ENCODE data around the gene SYNE2. TPM values are rescaled to one million over a fixed set of nuclear protein-coding genes. Genes with fewer than 3 reads are reported as not detected.

SYNE2 gene
- total and polyA plus RNA-seq, 10 of the 15 experiments (the other 5 are each of a cell fraction or from before 2014, with no cell fraction given) = 2.1 to 52.7 (median 38.1) TPM

DNA sequence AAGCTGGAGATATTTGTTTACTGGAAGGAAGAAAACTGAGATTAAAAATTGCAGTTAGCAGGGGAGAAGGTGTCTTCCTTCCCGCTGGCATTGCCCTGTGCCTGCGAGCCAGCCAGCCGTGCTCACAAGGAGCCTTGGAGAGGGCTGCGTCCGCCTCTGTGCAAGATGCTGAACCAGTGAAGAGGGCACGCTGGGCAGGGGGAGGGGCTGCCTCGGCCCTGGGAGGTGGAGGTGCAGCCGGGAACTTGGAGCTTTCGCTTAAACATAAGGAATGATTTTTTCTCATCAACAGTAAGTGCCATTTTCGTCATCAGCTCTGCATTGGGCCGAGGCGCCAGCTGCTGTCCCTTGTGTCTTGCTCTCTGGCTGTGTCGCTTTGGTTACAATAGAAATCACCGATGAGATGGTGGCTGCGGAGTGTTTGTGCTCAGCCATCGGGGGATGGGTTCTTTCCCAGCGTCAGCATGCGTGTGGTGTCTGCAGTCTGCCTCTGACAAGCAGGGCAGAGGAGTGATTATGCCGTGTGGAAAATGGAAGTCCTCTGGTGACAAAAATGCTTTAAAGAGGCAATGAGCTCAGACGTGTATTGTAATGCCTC is 344.1 kb downstream of the SYNE2 start (continued):
- TF ChIP-seq ZBTB40 (IDR thresholded peaks at IDR 0.05; ENCODE audit: borderline replicate concordance) (no peak), ETV6 (conservative IDR thresholded peaks at IDR 0.05 in 1 of 2, IDR thresholded peaks at IDR 0.05 in 1 of 2; ENCODE audit: borderline replicate concordance in 1 of 2, low read depth in 1 of 2) (no peak), HDAC2 (IDR thresholded peaks at IDR 0.05) (no peak), BRCA1 (IDR thresholded peaks at IDR 0.05; ENCODE audit: low read depth, low read length) (no peak), MXI1 (IDR thresholded peaks at IDR 0.05; ENCODE audit: low read depth, low read length) (no peak; the same call in 1 of the 2 replicates), EP300 (IDR thresholded peaks at IDR 0.05; ENCODE audit: borderline replicate concordance in 1 of 2, control insufficient read depth in 1 of 2, low read depth in 2 of 2, low read length in 2 of 2) (peak; percentile 52 to 53; a peak in 3 of 4 replicates), SRF (IDR thresholded peaks at IDR 0.05; ENCODE audit: low read depth in 2 of 2, low read length in 2 of 2) (no peak), NR2F1 (conservative IDR thresholded peaks at IDR 0.05) (no peak), SMC3 (IDR thresholded peaks at IDR 0.05; ENCODE audit: borderline replicate concordance, low read length) (no peak), SUZ12 (IDR thresholded peaks at IDR 0.05; ENCODE audit: unreplicated experiment) (no peak), CEBPB (IDR thresholded peaks at IDR 0.05; ENCODE audit: borderline replicate concordance in 1 of 2, low read depth in 2 of 2, low read length in 2 of 2) (no peak), PML (IDR thresholded peaks at IDR 0.05; ENCODE audit: low read length) (no peak), LARP7 (IDR thresholded peaks at IDR 0.05) (no peak), BMI1 (IDR thresholded peaks at IDR 0.05; ENCODE audit: borderline replicate concordance) (no peak)
- TF ChIP-seq, protein P1, sequence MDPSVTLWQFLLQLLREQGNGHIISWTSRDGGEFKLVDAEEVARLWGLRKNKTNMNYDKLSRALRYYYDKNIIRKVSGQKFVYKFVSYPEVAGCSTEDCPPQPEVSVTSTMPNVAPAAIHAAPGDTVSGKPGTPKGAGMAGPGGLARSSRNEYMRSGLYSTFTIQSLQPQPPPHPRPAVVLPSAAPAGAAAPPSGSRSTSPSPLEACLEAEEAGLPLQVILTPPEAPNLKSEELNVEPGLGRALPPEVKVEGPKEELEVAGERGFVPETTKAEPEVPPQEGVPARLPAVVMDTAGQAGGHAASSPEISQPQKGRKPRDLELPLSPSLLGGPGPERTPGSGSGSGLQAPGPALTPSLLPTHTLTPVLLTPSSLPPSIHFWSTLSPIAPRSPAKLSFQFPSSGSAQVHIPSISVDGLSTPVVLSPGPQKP (IDR thresholded peaks at IDR 0.05; ENCODE audit: low read depth, low read length) = no peak
- TF ChIP-seq, protein P2, sequence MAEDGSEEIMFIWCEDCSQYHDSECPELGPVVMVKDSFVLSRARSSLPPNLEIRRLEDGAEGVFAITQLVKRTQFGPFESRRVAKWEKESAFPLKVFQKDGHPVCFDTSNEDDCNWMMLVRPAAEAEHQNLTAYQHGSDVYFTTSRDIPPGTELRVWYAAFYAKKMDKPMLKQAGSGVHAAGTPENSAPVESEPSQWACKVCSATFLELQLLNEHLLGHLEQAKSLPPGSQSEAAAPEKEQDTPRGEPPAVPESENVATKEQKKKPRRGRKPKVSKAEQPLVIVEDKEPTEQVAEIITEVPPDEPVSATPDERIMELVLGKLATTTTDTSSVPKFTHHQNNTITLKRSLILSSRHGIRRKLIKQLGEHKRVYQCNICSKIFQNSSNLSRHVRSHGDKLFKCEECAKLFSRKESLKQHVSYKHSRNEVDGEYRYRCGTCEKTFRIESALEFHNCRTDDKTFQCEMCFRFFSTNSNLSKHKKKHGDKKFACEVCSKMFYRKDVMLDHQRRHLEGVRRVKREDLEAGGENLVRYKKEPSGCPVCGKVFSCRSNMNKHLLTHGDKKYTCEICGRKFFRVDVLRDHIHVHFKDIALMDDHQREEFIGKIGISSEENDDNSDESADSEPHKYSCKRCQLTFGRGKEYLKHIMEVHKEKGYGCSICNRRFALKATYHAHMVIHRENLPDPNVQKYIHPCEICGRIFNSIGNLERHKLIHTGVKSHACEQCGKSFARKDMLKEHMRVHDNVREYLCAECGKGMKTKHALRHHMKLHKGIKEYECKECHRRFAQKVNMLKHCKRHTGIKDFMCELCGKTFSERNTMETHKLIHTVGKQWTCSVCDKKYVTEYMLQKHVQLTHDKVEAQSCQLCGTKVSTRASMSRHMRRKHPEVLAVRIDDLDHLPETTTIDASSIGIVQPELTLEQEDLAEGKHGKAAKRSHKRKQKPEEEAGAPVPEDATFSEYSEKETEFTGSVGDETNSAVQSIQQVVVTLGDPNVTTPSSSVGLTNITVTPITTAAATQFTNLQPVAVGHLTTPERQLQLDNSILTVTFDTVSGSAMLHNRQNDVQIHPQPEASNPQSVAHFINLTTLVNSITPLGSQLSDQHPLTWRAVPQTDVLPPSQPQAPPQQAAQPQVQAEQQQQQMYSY (CRISPR knock-in tag; IDR thresholded peaks at IDR 0.05) = no peak
- TF ChIP-seq, protein P3, sequence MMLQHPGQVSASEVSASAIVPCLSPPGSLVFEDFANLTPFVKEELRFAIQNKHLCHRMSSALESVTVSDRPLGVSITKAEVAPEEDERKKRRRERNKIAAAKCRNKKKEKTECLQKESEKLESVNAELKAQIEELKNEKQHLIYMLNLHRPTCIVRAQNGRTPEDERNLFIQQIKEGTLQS (IDR thresholded peaks at IDR 0.05; ENCODE audit: borderline replicate concordance, extremely low read depth, low read depth, low read length) = no peak
